ENCODE results near the gene EXOSC6. TPM values are rescaled to one million over a fixed set of nuclear protein-coding genes. Genes with fewer than 3 reads are reported as not detected.

Gene EXOSC6
- total RNA-seq, 3 donors from 2014 or later (not counting 1 experiment from before 2014, with no cell fraction given): 26.4 to 27.6 (median 27.3) TPM

- TF ChIP-seq CTCF (IDR thresholded peaks at IDR 0.05): no peak
- H3K27ac ChIP-seq (ENCODE audit: low read length): no peak overlapping the region
- WGBS (ENCODE audit: insufficient coverage): 94% methylated on average over 8 of the region's 12 CpGs
- Mint-ChIP-seq H3K9me3 (no peaks in the 10 kb centered on the region), H3K27me3 (ENCODE audit: low read depth in 2 of 2) (no peaks in the 10 kb centered on the region), H3K27ac (no peak overlapping the region), H3K4me3 (no peak overlapping the region), H3K36me3 (no peaks in the 10 kb centered on the region), H3K4me1 (peaks cover 0 to 12% of the 10 kb centered on the region in 2 donors)
- ATAC-seq (no peak), DNase-seq (no peak)
- H3K27me3 ChIP-seq (ENCODE audit: control insufficient read depth, insufficient read depth, low read length): no peaks in the 10 kb centered on the region
- H3K4me3 ChIP-seq (ENCODE audit: low read length): no peak overlapping the region
- no peaks in the 10 kb centered on the region for H3K9me3 ChIP-seq (ENCODE audit: control insufficient read depth, insufficient read depth, low read length)
- H3K4me1 ChIP-seq (ENCODE audit: control insufficient read depth, insufficient read depth, low read length): peaks cover 14% of the 10 kb centered on the region
- peaks cover 36% of the 10 kb centered on the region for H3K36me3 ChIP-seq (ENCODE audit: control insufficient read depth, insufficient read depth, low read length)
- intact Hi-C loops (cut with micrococcal nuclease): no loop called here
Measured at GRCh38 chr16:70254965-70255286, 3.2 kb upstream of the EXOSC6 start.

GRCh38 chr16:70254180-70254964 lies 2.6 kb upstream of the EXOSC6 start:
- Mint-ChIP-seq H3K9me3 (no peaks in the 10 kb centered on the region), H3K4me1 (peaks cover 0 to 12% of the 10 kb centered on the region in 2 donors), H3K27ac (no peak overlapping the region), H3K27me3 (ENCODE audit: low read depth in 2 of 2) (no peaks in the 10 kb centered on the region), H3K36me3 (no peaks in the 10 kb centered on the region), H3K4me3 (no peak overlapping the region)
- H3K4me1 ChIP-seq (ENCODE audit: control insufficient read depth, insufficient read depth, low read length): peaks cover 19% of the 10 kb centered on the region
- no peaks in the 10 kb centered on the region for H3K27me3 ChIP-seq (ENCODE audit: control insufficient read depth, insufficient read depth, low read length)
- TF ChIP-seq CTCF (IDR thresholded peaks at IDR 0.05): peak; percentile 35
- H3K9me3 ChIP-seq (ENCODE audit: control insufficient read depth, insufficient read depth, low read length): no peaks in the 10 kb centered on the region
- peaks cover 33% of the 10 kb centered on the region for H3K36me3 ChIP-seq (ENCODE audit: control insufficient read depth, insufficient read depth, low read length)
- no peak for DNase-seq
- WGBS (ENCODE audit: insufficient coverage): 98% methylated on average over 7 of the region's 9 CpGs
- no peak overlapping the region for H3K4me3 ChIP-seq (ENCODE audit: low read length)
- intact Hi-C loops (cut with micrococcal nuclease): no loop called here
- H3K27ac ChIP-seq (ENCODE audit: low read length): no peak overlapping the region
- ATAC-seq: no peak

- peaks cover 0 to 12% of the 10 kb centered on the region in 2 donors for H3K4me1 Mint-ChIP-seq
- no peaks in the 10 kb centered on the region for H3K27me3 Mint-ChIP-seq (ENCODE audit: low read depth in 2 of 2)
- 91% methylated on average over 16 of the region's 16 CpGs for WGBS (ENCODE audit: insufficient coverage)
- H3K4me3 Mint-ChIP-seq: no peak overlapping the region
- DNase-seq (peak in 1 of 2 donors; percentile 66), ATAC-seq (no peak)
- Histone ChIP-seq H3K27ac (ENCODE audit: low read length) (no peak overlapping the region), H3K27me3 (ENCODE audit: control insufficient read depth, insufficient read depth, low read length) (no peaks in the 10 kb centered on the region), H3K4me1 (ENCODE audit: control insufficient read depth, insufficient read depth, low read length) (peaks cover 24% of the 10 kb centered on the region), H3K36me3 (ENCODE audit: control insufficient read depth, insufficient read depth, low read length) (peaks cover 27% of the 10 kb centered on the region), H3K9me3 (ENCODE audit: control insufficient read depth, insufficient read depth, low read length) (no peaks in the 10 kb centered on the region), H3K4me3 (ENCODE audit: low read length) (no peak overlapping the region)
- intact Hi-C loops (cut with micrococcal nuclease): loop anchor here (2.0 kb wide), 1 partner anchor 93 kb away; the partner anchor contains the start of gene DDX19A
- H3K27ac Mint-ChIP-seq: no peak overlapping the region
- TF ChIP-seq CTCF (IDR thresholded peaks at IDR 0.05): peak; percentile 53
- H3K36me3 Mint-ChIP-seq: no peaks in the 10 kb centered on the region
- no peaks in the 10 kb centered on the region for H3K9me3 Mint-ChIP-seq
Measured at GRCh38 chr16:70253291-70254106, 1.8 kb upstream of the EXOSC6 start.

Measured in natural killer cell (primary cell).